ENCODE measurements around the gene STX18.

Gene STX18

DNA sequence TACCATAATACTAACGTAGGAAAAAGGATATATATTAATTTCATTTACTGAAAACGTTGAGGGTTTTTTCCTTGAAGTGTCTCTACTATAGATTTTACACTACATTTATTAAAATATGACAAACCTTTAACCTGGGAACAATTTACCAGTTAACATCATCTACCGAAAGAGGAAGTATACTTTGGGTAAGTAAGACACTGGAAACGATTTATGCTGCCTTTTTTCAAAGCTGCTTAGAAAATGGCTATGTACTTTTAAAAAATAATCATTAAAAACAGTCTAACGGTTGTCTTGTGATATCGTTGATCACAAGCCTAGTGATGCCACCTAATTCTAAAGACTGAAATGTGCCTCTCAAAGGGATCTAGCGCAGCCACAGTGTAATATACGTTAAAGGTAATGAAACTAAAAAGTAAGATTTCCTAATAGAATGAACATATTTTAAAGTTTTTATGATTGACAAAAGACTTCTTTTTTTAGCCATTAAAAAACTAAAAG, 50.4 kb downstream of the STX18 start:
- TF ChIP-seq, protein P1, sequence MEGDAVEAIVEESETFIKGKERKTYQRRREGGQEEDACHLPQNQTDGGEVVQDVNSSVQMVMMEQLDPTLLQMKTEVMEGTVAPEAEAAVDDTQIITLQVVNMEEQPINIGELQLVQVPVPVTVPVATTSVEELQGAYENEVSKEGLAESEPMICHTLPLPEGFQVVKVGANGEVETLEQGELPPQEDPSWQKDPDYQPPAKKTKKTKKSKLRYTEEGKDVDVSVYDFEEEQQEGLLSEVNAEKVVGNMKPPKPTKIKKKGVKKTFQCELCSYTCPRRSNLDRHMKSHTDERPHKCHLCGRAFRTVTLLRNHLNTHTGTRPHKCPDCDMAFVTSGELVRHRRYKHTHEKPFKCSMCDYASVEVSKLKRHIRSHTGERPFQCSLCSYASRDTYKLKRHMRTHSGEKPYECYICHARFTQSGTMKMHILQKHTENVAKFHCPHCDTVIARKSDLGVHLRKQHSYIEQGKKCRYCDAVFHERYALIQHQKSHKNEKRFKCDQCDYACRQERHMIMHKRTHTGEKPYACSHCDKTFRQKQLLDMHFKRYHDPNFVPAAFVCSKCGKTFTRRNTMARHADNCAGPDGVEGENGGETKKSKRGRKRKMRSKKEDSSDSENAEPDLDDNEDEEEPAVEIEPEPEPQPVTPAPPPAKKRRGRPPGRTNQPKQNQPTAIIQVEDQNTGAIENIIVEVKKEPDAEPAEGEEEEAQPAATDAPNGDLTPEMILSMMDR (IDR thresholded peaks at IDR 0.05; ENCODE audit: low read depth, low read length, missing control alignments), result no peak
- no peak overlapping the region for H3K4me3 ChIP-seq (replicated peaks; ENCODE audit: low read depth, low read length)
- no peak for DNase-seq (ENCODE audit: extremely low read depth, low read depth)

- TF ChIP-seq, protein P1 (IDR thresholded peaks at IDR 0.05; ENCODE audit: low read depth, low read length, missing control alignments), result no peak
- DNase-seq (ENCODE audit: extremely low read depth, low read depth), result no peak
- H3K4me3 ChIP-seq (replicated peaks; ENCODE audit: low read depth, low read length), result no peak overlapping the region
Measured at GRCh38 chr4:4490816-4491215, 51.0 kb downstream of the STX18 start.

- DNase-seq (ENCODE audit: extremely low read depth, low read depth), result no peak
- H3K4me3 ChIP-seq (replicated peaks; ENCODE audit: low read depth, low read length), result no peak overlapping the region
- TF ChIP-seq, protein P1 (IDR thresholded peaks at IDR 0.05; ENCODE audit: low read depth, low read length, missing control alignments), result no peak
Measured at GRCh38 chr4:4490041-4490440, 51.8 kb downstream of the STX18 start.

DNA sequence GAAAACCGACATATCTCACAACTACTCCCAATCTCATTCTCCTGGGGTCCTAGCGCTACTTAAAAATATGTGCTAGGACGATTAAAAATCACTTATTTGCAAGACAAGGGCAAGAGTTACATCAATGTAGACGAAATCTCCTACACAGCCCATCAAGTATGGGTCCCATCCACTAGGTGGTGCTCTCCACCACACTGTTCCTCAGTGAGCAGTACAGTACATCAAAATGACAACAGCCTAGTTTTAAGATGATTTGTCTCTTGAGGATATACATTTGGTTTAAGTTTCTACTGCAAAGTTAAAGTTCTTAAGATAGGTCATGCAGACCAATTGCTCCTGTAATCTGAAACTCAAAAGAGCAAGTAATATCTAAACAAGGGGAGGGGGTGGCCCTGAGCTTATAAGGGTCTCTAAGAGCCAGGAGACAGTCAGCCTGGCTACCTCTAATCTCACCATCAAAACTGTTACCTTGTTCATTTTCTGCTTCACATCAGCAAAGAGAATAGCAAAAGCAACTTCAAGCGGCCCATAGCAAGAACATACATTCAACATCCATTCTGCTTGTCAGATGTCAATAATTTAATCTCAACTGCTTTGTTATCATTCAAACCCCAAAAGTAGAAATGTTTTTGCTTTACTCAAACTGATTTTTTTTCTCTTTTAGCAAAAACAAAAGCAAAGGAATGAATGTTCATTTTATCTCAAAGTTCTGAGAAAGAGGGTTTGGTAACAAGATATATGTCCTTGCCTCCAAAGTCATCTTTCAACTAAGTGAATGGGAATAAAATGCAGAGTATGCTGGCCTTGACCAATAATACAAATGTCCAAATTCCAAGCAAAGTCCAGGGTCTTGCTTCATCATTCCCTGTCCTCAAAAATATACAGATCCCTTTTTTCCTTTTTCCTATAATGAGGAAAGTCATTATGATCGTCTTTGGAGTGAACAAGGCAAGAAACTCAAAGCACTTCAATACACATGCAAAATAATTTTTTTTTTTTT, 53.1 kb downstream of the STX18 start:
- no peak overlapping the region for H3K4me3 ChIP-seq (replicated peaks; ENCODE audit: low read depth, low read length)
- peak; percentile 75 for DNase-seq (ENCODE audit: extremely low read depth, low read depth)
- TF ChIP-seq, protein P1 (IDR thresholded peaks at IDR 0.05; ENCODE audit: low read depth, low read length, missing control alignments), result peak; percentile 91

DNA sequence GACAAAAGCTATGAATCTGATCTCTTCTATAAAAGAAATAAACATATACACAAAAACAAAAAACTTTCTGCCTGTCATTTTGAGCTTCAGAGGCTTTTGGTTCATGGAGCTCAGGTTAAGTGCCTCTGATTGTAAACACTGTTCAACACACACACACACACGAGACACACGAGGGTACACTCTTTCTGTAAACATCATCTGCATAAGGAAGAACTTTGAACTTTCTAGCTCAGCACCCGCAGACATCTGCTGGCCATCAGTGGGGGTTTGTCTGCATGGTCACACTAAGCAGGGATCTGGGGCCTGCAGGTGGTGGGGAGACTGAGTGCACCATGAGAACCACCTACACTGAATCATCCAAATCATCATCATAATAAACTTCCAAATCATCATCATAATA, 54.9 kb downstream of the STX18 start:
- no peak overlapping the region for H3K4me3 ChIP-seq (replicated peaks; ENCODE audit: low read depth, low read length)
- DNase-seq (ENCODE audit: extremely low read depth, low read depth), result no peak
- TF ChIP-seq, protein P1 (IDR thresholded peaks at IDR 0.05; ENCODE audit: low read depth, low read length, missing control alignments), result no peak

- H3K4me3 ChIP-seq (replicated peaks; ENCODE audit: low read depth, low read length), result no peak overlapping the region
- TF ChIP-seq, protein P1 (IDR thresholded peaks at IDR 0.05; ENCODE audit: low read depth, low read length, missing control alignments), result no peak
- no peak for DNase-seq (ENCODE audit: extremely low read depth, low read depth)
Measured at GRCh38 chr4:4485806-4486205, 56.0 kb downstream of the STX18 start.

Data from HFF-Myc (cell line).